GM21515 (cell line): ENCODE results near the gene TCIRG1.
"Not testable (repeated sequence)": the region's sequence is repeated elsewhere in the genome, so short reads cannot be mapped to it uniquely, and the experiment has no call there.

Experiments
- ATAC-seq: cut with Tn5 transposase; IDR thresholded peaks from one replicate; pipeline ENCODE4 v1.9.1; 2021; ENCODE audit not compliant: unreplicated experiment

TCIRG1 gene

DNA sequence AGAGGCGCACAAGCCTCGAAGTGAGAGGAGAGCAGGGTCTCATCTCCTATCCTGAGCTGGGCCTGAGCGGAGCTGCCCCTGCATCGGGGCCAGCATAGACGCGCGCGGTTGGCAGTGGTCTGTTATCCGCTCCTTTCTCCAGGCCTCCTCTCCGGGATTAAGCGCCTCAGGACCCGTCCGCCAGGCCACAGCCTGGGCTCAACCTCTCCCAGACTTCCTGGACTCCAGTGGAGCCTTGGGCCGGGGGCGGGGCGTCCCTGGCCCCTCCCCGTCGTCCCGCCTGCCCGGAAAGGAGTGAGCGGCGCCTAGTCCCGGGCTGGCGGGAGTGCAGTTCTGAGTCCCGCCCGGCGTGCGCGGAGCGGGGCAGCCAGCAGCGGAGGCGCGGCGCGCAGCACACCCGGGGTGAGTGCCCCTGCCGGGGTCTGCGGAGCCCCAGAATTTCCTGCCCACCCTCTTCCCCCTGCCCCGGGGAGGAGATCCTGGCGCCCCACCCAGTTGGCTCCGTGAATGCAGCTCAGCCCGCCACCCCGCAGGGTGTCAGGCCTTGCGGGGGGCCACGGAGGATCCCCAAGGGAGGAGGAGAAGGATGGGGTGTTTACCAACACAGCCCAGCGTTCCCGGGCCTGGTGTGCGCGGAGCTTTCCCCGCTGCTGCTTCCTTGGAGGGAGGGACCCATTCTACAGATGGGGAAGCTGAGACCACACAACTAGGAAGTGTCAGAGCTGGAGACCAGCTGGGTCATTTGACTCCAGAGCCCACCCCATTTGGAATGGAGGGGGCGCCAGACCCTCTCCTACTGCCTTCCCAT lies at the start of gene TCIRG1:
Gene TCIRG1, plus strand, starts transcription at position 308 of the 808 bp plus-strand sequence. CDS start 2,247 bp downstream, outside the sequence.
- peak; percentile 39 for ATAC-seq

DNA sequence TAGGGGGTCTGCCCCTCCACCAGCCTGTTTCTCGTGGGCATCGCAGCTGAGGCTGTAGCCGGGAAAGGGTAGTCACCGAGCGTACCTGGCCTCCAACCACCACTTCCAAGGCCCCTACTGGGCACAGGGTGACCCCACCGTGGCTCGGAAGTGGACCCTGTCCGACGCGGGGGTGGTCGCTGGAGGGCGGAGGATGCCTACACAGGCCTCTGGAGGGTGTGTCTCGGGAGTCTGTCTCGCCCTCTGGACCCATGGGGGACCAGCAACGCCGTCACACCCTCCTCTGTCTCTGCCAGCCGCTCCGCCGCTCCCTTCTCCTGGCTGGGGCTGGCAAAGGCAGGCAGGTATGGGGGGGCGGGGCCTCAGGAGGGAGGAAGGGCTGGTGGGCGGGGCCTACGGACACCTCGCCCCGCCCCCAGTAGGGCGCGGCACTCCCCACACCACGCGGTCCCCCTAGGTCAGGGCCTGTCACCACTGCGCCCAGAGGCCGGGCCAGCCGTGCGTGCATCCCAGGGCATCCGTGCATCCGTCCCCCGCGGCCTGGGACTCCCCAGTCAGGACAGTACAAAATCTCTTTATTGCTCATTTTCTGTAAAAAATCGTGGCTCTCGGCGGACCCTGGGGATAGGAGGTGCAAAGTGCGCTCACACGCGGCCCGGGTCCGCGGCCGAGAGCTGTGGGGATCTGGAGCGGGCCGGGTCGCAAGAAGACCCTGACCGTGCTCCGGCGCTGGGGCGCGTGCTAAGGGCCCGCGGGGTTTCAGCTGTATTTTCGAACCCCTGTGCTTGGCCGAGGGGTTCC lies 48.1 kb upstream of the TCIRG1 start:
- ATAC-seq = not testable (repeated sequence)

DNA sequence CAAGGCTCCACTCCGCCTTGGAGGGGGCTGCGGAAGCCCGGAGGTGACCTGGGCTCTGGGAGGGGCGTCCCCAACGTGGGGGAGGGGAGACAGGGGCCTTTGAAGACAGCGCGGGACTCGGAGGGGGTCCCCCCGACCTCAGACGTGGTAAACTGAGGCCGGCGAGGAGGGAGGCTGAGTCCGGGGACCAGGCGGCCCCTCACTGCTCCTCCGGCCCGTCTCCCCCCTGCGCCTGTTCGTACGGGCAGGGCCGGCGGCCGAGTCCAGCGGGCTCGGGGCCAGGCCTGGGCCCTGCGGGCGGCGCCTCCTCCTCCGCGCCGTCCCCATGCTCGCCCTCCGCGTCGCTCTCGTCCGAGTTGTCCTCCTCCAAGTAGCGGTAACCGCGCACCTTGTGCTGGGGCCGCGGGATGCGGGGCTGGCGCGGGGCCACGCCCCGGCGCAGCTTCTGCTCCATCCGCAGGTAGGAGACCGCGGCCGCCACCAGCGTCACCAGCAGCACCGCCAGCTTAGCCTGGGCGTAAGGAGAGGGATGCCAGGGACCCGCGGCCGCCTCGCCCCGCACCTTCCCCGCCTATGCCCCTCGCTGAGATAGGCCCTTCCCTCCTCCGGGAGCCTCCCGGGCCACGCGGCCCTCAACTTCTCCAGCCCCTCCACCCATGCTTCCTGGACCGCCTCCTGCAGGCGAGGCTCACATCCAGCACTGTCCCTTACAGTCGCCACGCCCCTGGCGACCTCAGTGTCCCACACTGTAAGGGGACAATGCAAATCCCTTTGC lies 47.3 kb upstream of the TCIRG1 start:
- ATAC-seq = not testable (repeated sequence)

DNA sequence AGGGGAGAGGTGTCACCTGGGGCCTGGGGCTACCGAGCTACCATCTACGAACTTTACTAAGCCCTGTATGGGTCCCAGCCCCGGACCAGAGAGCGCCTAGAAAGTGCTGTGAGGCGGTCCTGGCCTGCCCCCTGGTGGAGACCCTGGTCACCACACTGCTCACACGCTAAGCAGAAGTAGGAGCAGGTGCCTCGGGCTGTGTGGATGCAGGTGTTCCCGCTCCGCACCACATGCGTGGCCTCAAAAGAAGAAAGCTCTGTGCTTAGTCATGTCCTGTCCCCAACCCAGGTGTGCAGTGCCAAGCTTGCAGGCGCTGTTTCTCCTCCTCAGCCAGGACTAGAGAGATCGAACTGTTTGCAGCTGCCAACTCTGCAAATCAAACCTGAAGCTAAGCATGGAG lies 45.0 kb upstream of the TCIRG1 start:
- ATAC-seq = not testable (repeated sequence)

DNA sequence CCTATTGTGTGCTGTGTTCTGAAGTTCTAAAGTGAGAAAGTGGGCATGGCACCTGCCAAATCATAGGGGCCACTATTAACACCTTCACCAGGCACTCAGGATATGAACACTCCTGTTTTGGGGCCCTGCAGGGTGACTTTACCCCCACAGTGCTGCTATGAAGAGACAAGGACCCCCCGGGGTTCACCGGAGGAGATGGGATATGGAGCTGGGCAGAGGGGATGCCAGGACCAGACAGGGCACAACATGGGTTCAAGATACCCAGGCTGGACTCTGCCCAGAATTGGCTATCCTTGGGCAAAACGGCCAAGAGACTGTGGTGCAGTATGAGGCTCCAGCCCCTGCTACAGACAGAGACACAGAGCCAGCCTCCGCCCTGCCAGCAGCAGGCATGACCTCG lies 44.4 kb upstream of the TCIRG1 start:
- not testable (repeated sequence) for ATAC-seq

DNA sequence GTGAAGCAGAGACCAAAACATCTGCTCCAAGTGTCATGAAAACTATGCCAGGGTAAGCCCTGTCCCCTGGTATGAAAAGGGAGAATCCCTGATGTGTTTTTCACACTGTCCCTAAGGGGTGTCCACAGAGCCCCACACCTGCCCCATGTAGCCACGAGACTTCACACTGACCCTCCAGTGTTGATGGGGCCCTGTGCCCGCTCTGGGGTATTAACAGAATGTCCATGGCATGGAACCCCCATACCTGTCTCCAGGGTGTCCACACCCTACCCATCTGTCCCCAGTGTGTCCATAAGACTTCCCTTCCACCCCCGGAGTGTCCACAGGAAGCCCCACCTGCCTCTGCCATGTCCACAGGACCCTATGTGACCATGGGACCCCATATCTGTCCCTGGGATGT lies 43.7 kb upstream of the TCIRG1 start:
- ATAC-seq = not testable (repeated sequence)

GRCh38 chr11:67995579-67995978 lies 43.2 kb upstream of the TCIRG1 start:
- ATAC-seq = not testable (repeated sequence)

- ATAC-seq = no peak
Observed at GRCh38 chr11:67996051-67996450, 42.8 kb upstream of the TCIRG1 start.

DNA sequence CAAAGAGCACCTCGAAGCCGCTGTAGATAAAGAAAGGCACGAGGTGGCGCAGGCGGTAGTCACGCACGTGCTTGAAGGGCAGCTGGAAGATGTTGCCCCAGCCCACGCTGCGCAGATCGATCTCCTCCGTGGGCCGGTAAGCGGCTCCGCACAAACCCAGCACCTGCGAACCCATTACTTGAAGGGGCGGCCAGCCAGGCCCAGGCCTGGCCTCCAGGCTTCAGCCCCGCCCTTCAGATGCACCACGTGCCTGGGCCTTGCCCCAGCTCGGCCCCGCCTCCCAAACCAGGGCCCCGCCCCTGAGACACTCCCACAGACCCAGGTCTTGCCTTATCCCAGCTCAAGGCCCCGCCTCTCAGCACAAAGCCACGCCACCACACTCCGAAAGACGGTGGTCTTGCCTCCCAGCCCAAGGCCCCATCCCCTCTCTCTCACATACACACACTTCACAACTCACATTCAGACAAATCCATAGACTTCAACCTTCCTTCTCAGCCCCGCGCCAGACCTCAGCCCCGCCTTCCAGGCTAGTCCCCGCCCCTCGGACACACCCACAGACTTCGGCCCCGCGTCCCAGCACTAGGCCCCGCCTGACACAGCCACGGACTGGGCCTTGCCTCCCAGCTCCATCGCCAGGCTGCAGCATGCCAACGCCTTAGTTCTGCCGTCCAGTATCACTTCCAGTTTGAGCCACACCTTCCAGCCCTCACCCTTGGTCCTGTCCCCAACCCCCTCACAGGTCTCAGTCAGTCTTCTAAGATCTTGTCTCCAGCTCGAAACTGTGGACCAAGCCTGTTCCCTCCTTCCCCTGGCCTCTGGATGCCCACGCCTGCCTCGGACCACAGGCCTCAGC lies 42.0 kb upstream of the TCIRG1 start:
- ATAC-seq = no peak

DNA sequence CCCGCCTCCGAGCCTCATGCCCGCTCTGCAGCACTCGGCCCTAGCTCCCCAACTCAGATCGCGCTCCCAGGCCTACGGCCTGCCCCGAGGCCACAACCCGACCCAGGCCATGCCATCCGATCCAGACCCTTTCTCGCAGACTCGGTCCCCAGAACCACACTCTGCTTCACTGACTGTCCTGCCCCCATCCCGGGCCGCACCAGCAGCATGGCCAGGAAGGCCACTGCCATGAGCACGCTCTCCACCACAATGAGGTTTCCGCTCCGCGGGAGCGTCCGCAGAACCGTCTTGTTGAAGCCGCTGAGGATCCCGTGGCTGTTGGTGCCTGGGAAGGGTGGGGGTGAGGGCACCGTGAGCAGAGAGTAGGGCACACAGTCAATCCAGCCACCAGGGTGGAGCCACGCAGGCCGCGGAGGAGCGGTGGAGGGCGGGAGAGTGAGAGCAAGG lies 41.3 kb upstream of the TCIRG1 start:
- ATAC-seq = no peak

DNA sequence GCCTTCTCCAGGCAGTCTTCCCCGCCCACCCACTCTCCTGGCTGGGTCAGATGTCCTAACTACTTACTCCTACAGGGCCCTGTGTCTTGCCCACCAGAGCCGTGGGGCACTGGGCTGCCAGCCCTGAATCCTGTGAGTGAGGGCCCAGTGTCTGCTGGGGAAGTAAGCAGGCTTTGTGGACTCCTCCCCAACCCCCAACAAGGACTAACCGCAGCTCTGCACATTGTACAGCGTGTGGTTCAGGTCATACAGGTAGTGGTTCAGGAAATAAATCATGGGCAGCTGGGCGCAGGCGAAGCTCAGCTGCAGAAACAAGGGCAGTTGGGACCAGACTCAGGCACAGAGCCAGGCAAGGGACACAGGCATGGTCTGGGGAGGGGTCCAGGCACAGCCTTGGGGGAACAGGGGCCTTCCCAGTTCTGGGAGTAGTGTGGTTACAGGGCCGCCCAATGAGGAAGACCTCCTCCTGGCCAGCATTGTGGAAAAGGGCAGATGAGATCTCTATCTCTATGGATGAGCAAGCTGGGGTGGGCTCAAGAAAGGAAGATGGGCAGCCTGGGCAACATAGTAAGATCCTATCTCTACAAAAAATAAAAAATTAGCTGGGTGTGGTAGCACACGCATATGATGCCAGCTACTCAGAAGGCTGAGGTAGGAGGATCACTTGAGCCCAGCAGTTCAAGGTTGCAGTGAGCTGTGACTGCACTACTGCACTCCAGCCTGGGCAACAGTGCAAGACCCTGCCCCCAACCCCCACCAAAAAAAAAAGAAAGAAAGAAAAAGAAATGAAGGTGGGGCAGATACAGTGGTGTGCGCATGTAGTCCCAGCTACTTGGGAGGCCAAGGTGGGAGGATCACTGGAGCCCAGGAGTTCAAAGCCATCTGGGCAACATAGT lies 40.4 kb upstream of the TCIRG1 start:
- no peak for ATAC-seq

DNA sequence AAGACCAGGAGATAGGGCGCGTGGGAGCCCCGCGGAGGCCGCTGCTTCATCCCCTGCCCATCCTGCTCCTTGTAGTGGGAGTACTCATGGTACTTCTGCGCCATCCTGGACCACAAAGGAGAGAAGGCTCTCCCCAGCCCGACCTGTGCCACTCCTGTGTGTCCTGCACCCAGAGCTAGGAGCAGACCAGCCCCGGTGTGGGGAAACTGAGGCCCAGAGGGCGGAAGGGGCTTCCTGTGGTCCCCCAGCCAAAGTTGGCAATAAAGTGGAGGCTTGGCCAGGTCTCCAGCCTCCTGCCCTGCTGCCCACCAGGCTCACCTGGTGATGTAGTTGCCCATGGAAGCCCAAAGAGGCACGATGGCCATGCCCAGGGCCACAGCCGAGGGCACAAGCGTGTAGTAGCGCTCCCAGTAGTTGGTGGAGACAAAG lies 39.6 kb upstream of the TCIRG1 start:
- ATAC-seq = no peak

- no peak for ATAC-seq
Observed at GRCh38 chr11:67999704-68000103, 39.1 kb upstream of the TCIRG1 start.

DNA sequence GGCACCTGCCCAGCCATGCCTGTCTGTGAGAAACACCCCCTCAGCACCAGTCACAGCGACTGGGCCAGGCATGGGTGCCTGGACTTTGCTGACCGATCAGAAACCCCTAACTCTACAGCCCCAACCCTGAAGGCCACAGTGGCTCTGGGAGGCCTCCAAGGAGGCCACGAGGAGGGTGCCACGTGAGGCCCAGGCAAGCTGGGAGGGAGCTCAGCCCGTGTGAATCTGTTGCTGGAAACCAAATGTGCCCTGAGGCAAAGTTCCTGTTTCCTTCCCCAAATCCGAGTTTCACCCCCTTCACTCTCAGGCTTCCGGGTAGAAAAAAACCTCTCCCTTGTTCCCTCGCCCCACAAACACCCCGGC lies 36.3 kb upstream of the TCIRG1 start:
- peak; percentile 28 for ATAC-seq

- ATAC-seq = peak; percentile 34
Observed at GRCh38 chr11:68002938-68003845, 35.6 kb upstream of the TCIRG1 start.

DNA sequence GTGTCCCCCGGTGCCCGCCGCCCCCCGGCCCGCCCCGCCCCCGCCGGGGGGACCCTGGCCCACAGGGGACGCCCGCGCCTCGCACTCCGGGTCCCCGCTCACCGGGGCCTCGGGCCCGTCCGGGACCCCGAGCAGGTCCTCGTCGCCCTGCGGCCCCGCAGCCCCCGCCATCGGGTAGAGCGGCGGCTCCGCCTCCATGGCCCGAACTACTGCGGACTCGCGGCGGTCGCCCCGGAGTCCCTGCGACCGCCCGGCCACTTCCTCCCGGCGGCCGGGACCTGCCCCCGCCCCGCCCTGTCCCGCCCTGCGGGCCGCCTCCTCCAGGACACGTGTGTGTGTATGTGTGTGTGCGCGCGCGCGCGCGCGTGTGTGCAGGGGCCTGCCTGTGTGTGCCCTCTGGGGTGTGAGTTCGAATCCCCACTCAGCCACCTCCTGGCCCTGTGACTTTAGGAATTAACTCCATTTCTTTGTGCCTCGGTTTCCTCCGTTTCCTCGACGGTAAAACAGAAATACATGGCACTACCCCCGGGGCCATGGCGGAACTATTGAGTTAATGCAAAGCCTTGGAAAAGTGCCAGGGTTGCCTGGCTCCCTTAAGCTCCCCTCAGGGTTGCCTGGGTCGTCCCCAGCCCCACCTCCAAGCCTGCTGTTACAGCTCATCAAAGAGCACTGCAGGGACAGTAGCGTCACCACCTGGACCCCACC lies 34.8 kb upstream of the TCIRG1 start, which contains the start of gene UNC93B1:
Gene UNC93B1, minus strand, starts transcription at position 252 of the 705 bp plus-strand sequence. Its CDS starts 54 bp downstream, at position 198.
- peak; percentile 55 for ATAC-seq

DNA sequence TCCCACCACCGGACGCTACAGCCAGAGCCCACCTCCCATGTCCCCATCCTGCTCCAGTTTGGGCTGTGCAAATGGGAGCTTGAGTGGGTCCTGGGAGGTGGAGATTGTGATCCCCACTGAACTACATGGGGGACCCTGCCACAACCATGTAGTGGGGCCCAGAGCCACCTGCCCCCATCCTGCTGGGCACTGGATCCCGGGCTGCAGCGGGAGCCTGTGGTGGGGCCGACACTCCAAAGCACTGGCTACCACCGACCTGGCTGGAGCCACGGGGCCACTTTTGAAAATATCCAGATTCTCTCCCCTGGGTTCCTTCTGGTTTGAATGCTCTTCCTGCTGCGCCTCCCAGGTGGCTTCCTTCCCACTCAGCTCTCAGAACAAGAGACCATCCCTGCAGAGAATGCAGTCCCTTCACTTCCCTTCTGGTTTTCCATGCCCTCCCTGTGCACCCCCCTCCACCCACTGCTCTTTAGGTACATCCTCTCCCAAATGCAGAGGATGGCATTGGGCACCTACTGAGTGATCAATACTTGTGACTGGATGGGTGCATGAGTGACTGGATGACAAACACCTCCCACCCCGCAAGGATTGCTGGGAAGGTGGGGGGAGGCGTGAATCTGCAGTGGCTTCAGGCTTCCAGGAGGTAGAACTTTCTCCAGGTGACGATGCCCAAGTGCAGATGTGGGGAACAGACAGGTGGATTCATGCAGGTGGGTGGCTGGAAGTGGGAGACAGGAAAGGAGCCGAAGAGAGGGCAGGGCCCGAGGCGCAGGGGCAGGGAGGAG lies 34.1 kb upstream of the TCIRG1 start:
- no peak for ATAC-seq
